GM21723 (cell line): ENCODE data around the gene TSPAN31.
"Not testable (repeated sequence)": the region's sequence is repeated elsewhere in the genome, so short reads cannot be mapped to it uniquely, and the experiment has no call there.

Experiments used
- ATAC-seq: cut with Tn5 transposase; IDR thresholded peaks from one replicate; pipeline ENCODE4 v1.9.1; 2021; ENCODE audit warnings: mild to moderate bottlenecking, moderate library complexity; ENCODE audit not compliant: unreplicated experiment

Gene TSPAN31

GRCh38 chr12:57765698-57766463, 21.0 kb downstream of the TSPAN31 start:
- peak; percentile 1 for ATAC-seq

DNA sequence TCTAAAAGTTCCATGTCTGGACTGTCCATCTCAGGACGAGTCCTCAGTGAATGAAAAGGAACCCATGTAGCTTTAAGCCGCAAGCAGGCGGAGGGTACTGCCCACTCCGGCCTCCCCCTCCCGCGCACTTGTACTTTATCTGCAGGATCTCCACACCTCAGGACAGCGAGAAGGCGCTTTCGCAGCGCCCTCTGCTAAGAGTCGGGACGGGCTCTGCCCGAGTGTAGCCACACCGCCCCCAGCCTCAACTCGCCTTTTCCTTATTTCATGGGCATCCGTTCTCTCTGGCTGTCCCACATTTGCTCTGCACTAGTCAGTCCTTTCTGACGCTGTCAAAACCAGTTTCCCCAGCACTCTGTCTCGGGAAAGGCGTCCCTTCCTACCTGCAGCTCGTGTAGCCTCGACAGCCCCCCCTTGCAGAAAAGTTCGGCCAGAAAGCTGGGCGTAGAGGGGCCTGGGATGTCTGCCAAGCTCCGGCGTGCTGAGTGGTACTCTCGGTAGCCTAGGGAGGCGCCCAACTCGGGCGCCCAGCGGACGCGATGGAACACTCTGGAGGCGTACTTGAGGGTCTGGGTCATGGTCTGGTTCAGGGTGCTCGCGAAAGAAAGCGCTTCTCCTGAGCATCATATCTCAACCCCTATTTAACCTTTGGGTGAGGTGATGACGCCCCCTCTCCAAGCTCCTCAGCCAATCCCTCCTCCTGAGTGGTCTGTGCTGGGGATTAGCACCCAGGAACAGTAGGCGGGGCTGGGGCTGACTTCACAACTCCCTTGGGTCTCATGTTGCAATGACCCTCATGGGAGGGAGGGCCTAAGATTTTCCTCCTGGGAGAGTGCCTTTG, 21.8 kb downstream of the TSPAN31 start, which contains the start of gene CYP27B1:
Gene CYP27B1 (minus strand): TSS at position 615 of the 841 bp plus-strand sequence. CDS start 37 bp downstream, at position 578.
- ATAC-seq, result no peak

DNA sequence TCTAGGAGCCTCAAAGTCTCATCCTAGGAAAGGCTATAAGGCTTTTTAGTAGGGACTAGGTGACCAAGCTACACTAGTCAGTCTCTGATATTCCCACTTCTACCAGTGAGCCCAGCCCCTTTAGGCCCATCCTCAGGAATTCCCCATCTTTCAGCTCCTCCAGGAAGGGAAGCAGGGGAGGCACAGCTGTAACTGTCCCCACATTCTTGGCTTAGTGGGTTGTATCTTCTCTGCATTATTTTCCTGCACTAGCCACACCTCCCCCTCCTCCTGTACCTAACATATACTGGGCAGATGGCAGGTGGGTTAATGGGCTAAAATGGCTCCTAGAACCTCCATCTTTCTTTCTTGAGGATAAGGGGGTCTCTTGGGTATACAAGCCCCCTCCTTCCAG, 22.5 kb downstream of the TSPAN31 start:
- ATAC-seq, result no peak

DNA sequence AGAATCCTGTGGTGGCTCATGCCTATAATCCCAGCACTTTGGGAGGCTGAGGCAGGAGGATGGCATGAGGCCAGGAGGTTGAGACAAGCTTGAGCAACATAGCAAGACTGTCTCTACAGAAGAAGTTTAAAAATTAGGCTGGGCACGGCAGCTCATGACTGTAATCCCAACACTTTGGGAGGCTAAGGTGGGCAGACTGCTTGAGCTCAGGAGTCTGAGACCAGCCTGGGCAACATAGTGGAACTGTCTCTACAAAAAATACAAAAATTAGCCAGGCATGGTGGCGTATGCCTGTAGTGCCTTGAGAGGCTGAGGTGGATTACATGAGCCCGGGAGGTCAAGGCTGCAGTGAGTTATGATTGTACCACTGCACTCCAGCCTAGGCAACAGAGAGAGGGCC, 23.0 kb downstream of the TSPAN31 start:
- no peak for ATAC-seq

DNA sequence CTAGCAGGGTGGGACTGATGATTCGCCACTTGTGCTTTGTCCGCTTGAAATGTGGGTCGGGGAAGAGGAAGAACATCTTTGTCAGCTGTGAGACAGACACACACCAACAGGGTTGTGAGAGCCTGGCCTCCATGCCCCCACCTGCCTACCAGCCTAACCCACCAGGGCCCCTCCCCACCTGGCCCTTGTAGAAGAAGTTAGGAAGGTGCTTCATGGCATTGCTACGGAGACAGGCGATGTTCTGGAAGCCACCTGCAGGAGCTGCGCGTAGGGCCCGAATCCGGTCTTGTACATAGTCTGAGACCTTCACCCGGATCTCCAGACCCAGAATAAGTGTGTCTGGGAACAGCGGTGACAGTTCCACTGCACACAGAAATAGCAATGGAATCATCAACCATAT, 24.8 kb downstream of the TSPAN31 start:
- ATAC-seq, result no peak

DNA sequence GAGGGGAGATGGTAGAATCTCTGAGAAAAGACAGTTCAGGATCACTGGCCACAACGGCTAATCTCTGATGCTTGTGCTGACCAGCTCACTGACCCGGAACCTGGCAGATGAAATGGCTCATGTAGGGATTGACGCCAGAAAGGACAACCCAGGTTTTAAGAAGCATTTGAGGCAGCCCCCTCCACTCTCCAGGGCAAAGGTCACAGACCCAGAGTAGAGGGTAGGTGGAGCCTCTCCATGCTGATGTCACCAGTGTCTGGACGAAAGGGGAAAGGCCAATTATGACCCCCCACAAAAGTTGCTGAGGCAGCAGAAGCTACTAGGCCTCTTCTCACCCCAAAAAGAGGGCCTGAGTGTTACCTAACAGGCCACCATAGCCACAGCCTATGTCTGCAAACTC, 25.9 kb downstream of the TSPAN31 start:
- ATAC-seq, result no peak

DNA sequence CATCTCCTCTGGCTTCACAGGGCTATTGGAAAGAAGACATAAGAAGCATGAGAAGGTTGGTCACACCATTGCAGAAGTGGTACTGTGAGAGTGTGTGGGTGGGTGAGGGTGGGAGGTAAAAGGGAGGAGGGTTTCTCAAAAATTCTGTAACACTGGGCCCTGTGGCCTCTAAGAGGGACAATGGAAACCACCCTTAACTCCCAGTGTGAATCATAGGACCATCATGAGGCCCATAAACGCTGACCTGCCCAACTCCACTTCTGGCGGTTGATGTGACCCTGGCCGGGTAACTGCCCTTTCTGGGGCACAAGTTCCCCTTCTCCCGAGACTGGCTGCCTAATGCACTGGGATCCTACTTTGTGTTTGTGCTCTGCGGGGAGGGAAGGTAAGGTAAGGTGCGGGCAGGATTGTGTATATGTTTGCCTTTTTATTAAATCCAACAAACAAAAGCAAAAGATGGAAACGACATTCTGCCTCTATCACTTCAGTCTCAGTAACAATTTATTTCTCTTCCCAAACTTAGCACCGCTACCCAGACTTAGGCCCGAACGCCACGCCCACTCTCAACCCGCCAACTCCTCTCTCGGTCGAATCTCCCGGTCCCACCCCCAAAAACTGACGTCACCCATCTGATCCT, 26.5 kb downstream of the TSPAN31 start:
- ATAC-seq, result peak; percentile 79

DNA sequence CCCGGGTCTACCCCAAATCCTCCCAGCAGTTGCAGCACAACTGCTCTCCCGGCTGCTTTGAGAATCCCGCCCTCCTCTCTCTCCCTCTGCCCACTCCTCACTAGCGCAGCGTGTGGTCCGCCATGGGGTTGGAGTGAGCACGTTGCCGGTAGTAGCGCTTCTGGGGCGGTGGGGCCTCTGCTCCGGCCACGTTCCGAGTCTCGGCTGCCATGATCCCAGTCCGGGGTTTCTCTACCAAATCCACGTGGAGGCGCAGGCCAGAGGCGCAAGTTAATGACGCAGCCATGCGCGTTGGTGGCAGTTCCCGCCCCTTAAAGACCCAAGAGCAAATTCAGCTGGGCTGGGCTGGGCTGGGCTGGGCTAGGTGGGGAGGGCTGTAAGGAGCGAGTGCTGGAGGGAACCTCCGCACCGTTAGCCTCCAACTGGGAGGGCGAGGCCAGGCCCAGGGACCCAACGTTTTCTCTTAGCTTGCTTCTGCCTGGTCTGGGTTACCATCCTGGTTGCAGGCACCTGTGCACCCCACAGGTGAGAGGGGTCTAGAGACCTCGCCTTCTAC, 27.1 kb downstream of the TSPAN31 start, which contains the start of gene METTL1:
Gene METTL1 (minus strand): TSS at position 233 of the 556 bp plus-strand sequence. CDS start 22 bp downstream, at position 211.
- ATAC-seq, result peak; percentile 82

GRCh38 chr12:57772429-57773322, 27.8 kb downstream of the TSPAN31 start, which contains the start of gene EEF1AKMT3:
Gene EEF1AKMT3, plus strand, starts transcription at chr12:57772614. Its CDS starts 111 bp downstream, at chr12:57772725.
- ATAC-seq, result peak; percentile 7

- ATAC-seq, result not testable (repeated sequence)
Observed at GRCh38 chr12:57774634-57775033, 29.8 kb downstream of the TSPAN31 start.

DNA sequence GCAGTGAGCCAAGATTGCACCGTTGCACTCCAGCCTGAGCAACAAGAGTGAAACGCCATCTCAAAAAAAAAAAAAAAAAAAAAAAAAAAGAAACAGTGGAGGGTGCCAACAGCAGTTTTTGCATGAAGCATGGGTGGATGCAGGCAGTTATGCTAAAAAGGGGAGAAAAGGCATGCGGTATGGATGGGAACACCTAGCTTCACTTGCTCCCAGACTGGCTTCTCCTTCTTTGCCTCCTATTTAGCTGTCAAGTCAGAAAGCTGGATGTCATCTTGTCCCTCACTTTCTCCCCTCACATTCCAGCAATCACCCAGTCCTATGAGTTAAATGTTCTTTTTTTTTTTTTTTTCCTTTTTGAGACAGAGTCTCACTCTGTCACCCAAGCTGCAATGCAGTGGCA, 30.2 kb downstream of the TSPAN31 start:
- ATAC-seq, result no peak

- no peak for ATAC-seq
Observed at GRCh38 chr12:57775563-57776246, 30.9 kb downstream of the TSPAN31 start.

- no peak for ATAC-seq
Observed at GRCh38 chr12:57776247-57776587, 31.4 kb downstream of the TSPAN31 start.

- ATAC-seq, result no peak
Observed at GRCh38 chr12:57777367-57777766, 32.5 kb downstream of the TSPAN31 start.

GRCh38 chr12:57777911-57778310, 33.1 kb downstream of the TSPAN31 start:
- ATAC-seq, result no peak

DNA sequence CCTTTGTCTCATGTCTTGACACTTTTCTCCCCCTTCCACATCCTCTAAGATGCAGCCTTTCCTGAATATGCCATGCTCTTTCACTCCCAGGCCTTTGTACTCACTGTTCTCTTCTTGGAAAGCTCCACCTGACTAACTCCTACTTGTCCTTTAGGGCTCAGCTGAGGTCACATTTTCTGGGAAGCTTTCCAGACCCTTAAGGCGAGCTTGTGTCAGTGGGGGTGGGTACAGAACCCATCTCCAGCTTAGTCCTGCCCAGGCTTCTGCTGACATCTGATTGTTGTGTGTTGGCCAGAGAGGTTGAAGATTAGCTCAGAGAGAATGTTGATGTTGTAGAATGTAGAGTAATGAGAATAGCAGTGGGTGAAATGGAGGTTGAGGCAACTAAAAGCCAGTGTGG, 34.9 kb downstream of the TSPAN31 start:
- no peak for ATAC-seq

DNA sequence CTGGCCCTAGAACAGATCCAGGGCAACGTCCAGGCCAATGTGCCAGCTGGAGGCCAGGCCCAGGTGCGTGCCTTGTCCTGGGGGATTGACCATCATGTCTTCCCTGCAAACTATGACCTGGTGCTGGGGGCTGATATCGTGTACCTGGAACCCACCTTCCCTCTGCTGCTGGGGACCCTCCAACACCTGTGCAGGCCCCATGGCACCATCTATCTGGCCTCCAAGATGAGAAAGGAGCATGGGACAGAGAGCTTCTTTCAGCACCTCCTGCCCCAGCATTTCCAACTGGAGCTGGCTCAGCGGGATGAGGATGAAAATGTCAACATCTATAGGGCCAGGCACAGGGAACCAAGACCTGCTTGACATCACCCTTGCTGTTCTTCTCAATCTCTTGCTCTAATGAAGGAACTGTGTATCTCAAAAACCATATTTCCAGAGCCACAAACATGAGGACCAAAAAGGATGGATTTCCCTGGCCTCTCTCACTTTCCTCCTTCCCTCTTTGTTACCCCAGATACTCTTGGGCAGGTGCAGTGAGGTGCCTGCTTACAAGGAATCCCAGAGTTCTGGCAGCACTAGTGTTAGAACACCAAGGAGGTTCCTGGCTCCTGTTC, 35.6 kb downstream of the TSPAN31 start:
- no peak for ATAC-seq

DNA sequence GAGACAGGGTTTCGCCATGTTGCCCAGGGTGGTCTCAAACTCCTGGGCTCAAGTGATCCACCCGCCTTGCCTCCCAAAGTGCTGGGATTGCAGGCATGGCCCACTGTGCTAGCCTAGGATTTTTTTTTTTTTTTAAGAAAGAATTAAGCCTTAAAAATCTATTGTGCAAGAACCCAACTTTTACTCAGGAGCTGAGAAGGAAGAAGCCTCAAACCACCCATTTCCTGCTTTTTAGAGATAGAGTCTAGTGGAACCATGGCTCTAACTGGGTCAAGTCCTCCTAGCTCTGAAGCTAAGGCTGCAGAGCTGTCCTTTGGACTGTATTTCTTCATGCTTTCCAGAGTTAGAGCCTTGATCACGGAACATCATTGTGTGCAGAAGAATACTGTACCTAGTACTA, 36.4 kb downstream of the TSPAN31 start:
- no peak for ATAC-seq

GRCh38 chr12:57781801-57782200, 37.0 kb downstream of the TSPAN31 start:
- ATAC-seq, result no peak
